SK-N-SH treated with all-trans-retinoic acid at 6 μM for 48 hours (cell line): ENCODE results near the gene SESN3.

Source experiments
- ATAC-seq: fragments of 200-7000 bp; cut with Tn5 transposase; 3 replicates; pipeline ENCODE4 v1.9.1; 2020; ENCODE audit warnings: mild to moderate bottlenecking, moderate library complexity
- ARNTL ChIP-seq: fragments of 450-650 bp; formaldehyde crosslinking; IDR thresholded peaks from 2 replicates; pipeline ENCODE4 v1.5.0; 2020; ENCODE audit warnings: low read depth, mild to moderate bottlenecking, moderate library complexity, borderline replicate concordance
- BACH2 ChIP-seq: fragments of 250-450 bp; sonication (Bioruptor Pico); IDR thresholded peaks from 2 replicates; pipeline ENCODE4 v1.9.0; 2021; ENCODE audit warnings: mild to moderate bottlenecking, borderline replicate concordance
- CSDC2 ChIP-seq: fragments of 250-450 bp; sonication (Bioruptor Pico); IDR thresholded peaks from 2 replicates; pipeline ENCODE4 v1.5.0; 2020; ENCODE audit warnings: mild to moderate bottlenecking, moderate library complexity
- ESRRG ChIP-seq: fragments of 250-450 bp; sonication (Bioruptor Pico); IDR thresholded peaks from 2 replicates; pipeline ENCODE4 v1.6.1; 2021; ENCODE audit warnings: mild to moderate bottlenecking
- GLIS3 ChIP-seq: fragments of 250-450 bp; sonication (Bioruptor Pico); IDR thresholded peaks from 2 replicates; pipeline ENCODE4 v1.5.0; 2020; ENCODE audit warnings: mild to moderate bottlenecking, moderate library complexity
- ISL1 ChIP-seq: fragments of 250-450 bp; sonication (Bioruptor Pico); IDR thresholded peaks from 2 replicates; pipeline ENCODE4 v2.1.2; 2022; ENCODE audit warnings: mild to moderate bottlenecking, moderate library complexity
- OSR1 ChIP-seq: fragments of 250-450 bp; sonication (Bioruptor Pico); IDR thresholded peaks from 2 replicates; pipeline ENCODE4 v1.8.0; 2022; ENCODE audit warnings: moderate library complexity, mild to moderate bottlenecking, inconsistent platforms
- PPARA ChIP-seq: fragments of 250-450 bp; sonication (Bioruptor Pico); IDR thresholded peaks from 2 replicates; pipeline ENCODE4 v1.5.0; 2020; ENCODE audit warnings: mild to moderate bottlenecking, borderline replicate concordance
- RARB ChIP-seq: fragments of 250-450 bp; sonication (Bioruptor Pico); IDR thresholded peaks from 2 replicates; pipeline ENCODE4 v1.8.0; 2021; ENCODE audit warnings: mild to moderate bottlenecking, moderate library complexity
- SNAI2 ChIP-seq: fragments of 250-450 bp; sonication (Bioruptor Pico); IDR thresholded peaks from 2 replicates; pipeline ENCODE4 v1.5.0; 2020; ENCODE audit warnings: mild to moderate bottlenecking, moderate library complexity
- TCF4 ChIP-seq: fragments of 250-450 bp; sonication (Bioruptor Pico); IDR thresholded peaks from 2 replicates; pipeline ENCODE4 v1.8.0; 2021; ENCODE audit warnings: mild to moderate bottlenecking, moderate library complexity, borderline replicate concordance
- TOX ChIP-seq: fragments of 250-450 bp; sonication (Bioruptor Pico); IDR thresholded peaks from 2 replicates; pipeline ENCODE4 v1.8.0; 2021; ENCODE audit warnings: mild to moderate bottlenecking, moderate library complexity, borderline replicate concordance
- ZC3H10 ChIP-seq: fragments of 250-450 bp; sonication (Bioruptor Pico); IDR thresholded peaks from 2 replicates; pipeline ENCODE4 v1.5.1; 2021; ENCODE audit warnings: mild to moderate bottlenecking, moderate library complexity
- ZFP3 ChIP-seq: fragments of 250-450 bp; sonication (Bioruptor Pico); IDR thresholded peaks from 2 replicates; pipeline ENCODE4 v1.5.0; 2020; ENCODE audit warnings: mild to moderate bottlenecking, moderate library complexity
- ZFP30 ChIP-seq: fragments of 450-650 bp; formaldehyde crosslinking; IDR thresholded peaks from 2 replicates; pipeline ENCODE4 v1.5.0; 2022; ENCODE audit warnings: mild to moderate bottlenecking, moderate library complexity
- ZNF565 ChIP-seq: fragments of 450-650 bp; formaldehyde crosslinking; conservative IDR thresholded peaks from 2 replicates; pipeline ENCODE4 v1.5.0; 2020; ENCODE audit warnings: low read depth, mild to moderate bottlenecking, moderate library complexity
- ZNF70 ChIP-seq: fragments of 450-650 bp; formaldehyde crosslinking; IDR thresholded peaks from 2 replicates; pipeline ENCODE4 v1.5.0; 2020; ENCODE audit warnings: mild to moderate bottlenecking, moderate library complexity
- ZNF8 ChIP-seq: fragments of 450-650 bp; formaldehyde crosslinking; IDR thresholded peaks from 2 replicates; pipeline ENCODE4 v1.5.0; 2020; ENCODE audit warnings: mild to moderate bottlenecking, moderate library complexity
- TF ChIP-seq, protein P1 (sequence below): fragments of 250-450 bp; sonication (Bioruptor Pico); IDR thresholded peaks from 2 replicates; pipeline ENCODE4 v1.5.0; 2020; ENCODE audit warnings: mild to moderate bottlenecking, moderate library complexity
- TF ChIP-seq, protein P2 (sequence below): fragments of 250-450 bp; sonication (Bioruptor Pico); IDR thresholded peaks from 2 replicates; pipeline ENCODE4 v1.5.1; 2021; ENCODE audit warnings: mild to moderate bottlenecking, moderate library complexity
- TF ChIP-seq, protein P3 (sequence below): fragments of 250-450 bp; sonication (Bioruptor Pico); IDR thresholded peaks from 2 replicates; pipeline ENCODE4 v1.8.0; 2021; ENCODE audit warnings: low read depth, mild to moderate bottlenecking, moderate library complexity, borderline replicate concordance
- TF ChIP-seq, protein P4 (sequence below): fragments of 250-450 bp; sonication (Bioruptor Pico); IDR thresholded peaks from 2 replicates; pipeline ENCODE4 v1.5.1; 2020; ENCODE audit warnings: low read depth, mild to moderate bottlenecking, moderate library complexity

Gene SESN3

DNA sequence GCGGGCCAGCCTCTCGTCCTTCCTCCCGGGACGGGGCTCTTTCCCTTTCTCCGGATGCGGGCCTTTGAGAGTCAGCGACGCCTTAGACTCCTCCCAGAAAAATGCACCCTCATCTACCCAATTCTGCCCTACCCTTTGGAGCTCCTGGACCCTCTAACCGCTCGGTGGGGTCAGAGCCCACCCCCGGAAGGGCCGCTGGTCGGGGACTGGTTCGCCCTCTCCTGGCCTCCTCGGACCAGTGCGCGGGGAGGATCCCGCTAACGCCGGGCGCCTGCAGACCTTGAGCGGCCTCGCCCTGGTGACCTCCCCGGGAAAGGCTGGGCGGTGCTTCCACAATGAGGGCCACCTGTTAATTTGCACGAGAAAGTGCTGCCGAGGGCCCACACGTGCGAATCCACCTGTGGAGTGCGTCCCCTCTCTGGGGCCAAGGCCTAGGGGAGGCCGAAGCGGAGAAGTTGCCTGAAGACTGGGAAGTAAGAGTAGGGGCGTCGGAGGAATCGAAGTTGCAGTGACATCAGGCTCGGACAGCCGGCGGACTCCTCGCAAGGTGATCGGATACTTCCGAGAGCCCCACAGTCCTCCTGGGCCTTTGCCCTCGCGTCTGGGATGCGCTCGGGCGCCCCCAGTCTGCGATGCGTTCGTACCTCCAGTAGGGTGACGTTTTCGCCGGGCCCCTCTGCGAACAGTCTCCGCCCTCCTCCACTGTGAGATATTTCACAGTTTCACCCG lies 79.9 kb downstream of the SESN3 start:
- ATAC-seq = peak; percentile 61
- no peak for TF ChIP-seq RARB (CRISPR knock-in tag)
- TF ChIP-seq ARNTL (CRISPR knock-in tag) = no peak
- no peak for TF ChIP-seq ZNF70 (CRISPR knock-in tag)
- TF ChIP-seq TOX (CRISPR knock-in tag) = no peak
- TF ChIP-seq SNAI2 (CRISPR knock-in tag) = no peak
- TF ChIP-seq ZFP3 = no peak
- TF ChIP-seq, protein P1, sequence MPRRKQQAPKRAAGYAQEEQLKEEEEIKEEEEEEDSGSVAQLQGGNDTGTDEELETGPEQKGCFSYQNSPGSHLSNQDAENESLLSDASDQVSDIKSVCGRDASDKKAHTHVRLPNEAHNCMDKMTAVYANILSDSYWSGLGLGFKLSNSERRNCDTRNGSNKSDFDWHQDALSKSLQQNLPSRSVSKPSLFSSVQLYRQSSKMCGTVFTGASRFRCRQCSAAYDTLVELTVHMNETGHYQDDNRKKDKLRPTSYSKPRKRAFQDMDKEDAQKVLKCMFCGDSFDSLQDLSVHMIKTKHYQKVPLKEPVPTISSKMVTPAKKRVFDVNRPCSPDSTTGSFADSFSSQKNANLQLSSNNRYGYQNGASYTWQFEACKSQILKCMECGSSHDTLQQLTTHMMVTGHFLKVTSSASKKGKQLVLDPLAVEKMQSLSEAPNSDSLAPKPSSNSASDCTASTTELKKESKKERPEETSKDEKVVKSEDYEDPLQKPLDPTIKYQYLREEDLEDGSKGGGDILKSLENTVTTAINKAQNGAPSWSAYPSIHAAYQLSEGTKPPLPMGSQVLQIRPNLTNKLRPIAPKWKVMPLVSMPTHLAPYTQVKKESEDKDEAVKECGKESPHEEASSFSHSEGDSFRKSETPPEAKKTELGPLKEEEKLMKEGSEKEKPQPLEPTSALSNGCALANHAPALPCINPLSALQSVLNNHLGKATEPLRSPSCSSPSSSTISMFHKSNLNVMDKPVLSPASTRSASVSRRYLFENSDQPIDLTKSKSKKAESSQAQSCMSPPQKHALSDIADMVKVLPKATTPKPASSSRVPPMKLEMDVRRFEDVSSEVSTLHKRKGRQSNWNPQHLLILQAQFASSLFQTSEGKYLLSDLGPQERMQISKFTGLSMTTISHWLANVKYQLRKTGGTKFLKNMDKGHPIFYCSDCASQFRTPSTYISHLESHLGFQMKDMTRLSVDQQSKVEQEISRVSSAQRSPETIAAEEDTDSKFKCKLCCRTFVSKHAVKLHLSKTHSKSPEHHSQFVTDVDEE (CRISPR knock-in tag) = no peak
- TF ChIP-seq, protein P2, sequence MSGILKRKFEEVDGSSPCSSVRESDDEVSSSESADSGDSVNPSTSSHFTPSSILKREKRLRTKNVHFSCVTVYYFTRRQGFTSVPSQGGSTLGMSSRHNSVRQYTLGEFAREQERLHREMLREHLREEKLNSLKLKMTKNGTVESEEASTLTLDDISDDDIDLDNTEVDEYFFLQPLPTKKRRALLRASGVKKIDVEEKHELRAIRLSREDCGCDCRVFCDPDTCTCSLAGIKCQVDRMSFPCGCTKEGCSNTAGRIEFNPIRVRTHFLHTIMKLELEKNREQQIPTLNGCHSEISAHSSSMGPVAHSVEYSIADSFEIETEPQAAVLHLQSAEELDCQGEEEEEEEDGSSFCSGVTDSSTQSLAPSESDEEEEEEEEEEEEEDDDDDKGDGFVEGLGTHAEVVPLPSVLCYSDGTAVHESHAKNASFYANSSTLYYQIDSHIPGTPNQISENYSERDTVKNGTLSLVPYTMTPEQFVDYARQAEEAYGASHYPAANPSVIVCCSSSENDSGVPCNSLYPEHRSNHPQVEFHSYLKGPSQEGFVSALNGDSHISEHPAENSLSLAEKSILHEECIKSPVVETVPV (CRISPR knock-in tag) = no peak
- no peak for TF ChIP-seq ZFP30 (CRISPR knock-in tag)
- no peak for TF ChIP-seq ZC3H10 (CRISPR knock-in tag)

DNA sequence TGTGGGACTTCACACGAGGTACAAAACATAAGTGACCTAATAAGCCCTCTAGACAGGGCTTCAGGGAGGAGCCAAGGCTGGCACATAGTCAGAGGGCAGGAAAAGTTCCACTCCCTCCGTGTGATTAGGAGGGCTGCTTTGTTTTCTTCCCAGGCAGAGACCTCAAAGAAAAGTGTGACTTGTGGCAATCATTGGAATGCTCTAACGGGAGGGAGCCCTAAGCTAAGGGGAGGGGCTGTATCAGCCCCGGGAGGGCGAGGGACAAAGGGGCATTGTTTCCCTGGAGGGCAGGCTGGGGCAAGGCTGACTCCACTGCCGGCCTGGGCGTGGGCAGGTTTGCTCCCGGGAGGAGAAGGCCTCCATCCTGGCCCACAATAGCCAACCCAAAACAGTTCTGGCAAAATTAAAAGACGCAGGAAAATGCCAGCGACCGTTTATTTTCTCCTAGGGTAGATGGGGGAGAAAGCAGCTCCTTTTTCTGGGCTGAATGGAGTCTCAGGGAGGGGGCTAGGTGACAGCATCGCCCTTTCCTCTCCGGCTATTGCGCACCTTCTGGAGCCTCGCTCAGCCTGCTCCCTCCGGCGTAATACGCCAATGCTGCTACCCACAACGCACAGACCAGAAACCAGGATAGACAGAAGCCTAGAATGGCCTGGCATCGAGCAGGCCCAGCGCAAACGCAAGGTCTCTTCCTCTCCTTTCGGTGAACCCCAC lies 81.2 kb downstream of the SESN3 start:
- no peak for ATAC-seq
- TF ChIP-seq ESRRG (CRISPR knock-in tag) = no peak
- TF ChIP-seq, all 23 proteins: peak for 0

DNA sequence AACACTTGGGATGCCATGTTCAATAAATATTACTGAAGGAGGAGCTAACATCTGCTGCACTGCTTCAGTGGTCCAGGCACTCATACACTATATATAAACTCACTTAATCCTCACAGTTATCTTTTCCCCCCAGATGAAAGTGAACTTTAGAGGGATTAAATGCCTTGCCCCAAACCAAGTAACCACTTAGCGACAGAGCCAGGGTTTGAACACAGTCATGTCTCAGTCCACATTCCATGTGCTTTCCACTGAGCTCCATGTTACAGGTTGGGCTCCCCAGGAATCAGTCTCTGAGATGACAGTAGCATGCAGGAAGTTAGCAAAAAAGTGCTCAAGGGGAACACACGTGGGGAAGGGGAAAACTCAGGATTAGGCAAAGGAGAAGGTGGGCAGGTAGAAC lies 82.1 kb downstream of the SESN3 start:
- no peak for ATAC-seq
- TF ChIP-seq BACH2 (CRISPR knock-in tag) = no peak
- TF ChIP-seq PPARA (CRISPR knock-in tag) = no peak
- no peak for TF ChIP-seq ZNF8 (CRISPR knock-in tag)
- TF ChIP-seq GLIS3 (CRISPR knock-in tag) = no peak
- TF ChIP-seq ZNF70 (CRISPR knock-in tag) = no peak
- no peak for TF ChIP-seq TCF4 (CRISPR knock-in tag)
- TF ChIP-seq RARB (CRISPR knock-in tag) = no peak

DNA sequence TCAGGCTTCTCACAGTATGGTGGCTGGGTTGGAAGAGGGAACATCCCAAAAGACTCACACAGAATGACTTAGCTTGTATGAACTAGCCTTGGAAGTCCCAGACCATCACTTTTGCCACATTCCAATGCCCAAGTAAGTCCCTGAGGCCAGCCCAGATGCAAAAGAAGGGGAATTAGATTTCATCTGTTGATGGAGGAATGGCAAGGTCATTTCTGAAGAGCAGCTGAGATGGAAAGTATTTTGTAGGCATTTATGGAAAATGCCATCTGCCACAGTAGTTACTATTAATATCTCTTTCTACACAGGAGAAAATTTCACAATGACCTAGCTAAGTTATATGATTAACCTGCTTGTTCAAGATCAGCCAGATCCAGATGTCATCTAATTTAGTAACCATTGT lies 82.6 kb downstream of the SESN3 start:
- TF ChIP-seq OSR1 (CRISPR knock-in tag) = no peak
- TF ChIP-seq CSDC2 = no peak
- no peak for TF ChIP-seq PPARA (CRISPR knock-in tag)
- TF ChIP-seq ZC3H10 (CRISPR knock-in tag) = no peak
- no peak for TF ChIP-seq ZNF70 (CRISPR knock-in tag)
- TF ChIP-seq ISL1 (CRISPR knock-in tag) = no peak
- TF ChIP-seq RARB (CRISPR knock-in tag) = no peak
- TF ChIP-seq ZFP30 (CRISPR knock-in tag) = no peak
- TF ChIP-seq TCF4 (CRISPR knock-in tag) = no peak
- TF ChIP-seq ZNF8 (CRISPR knock-in tag) = no peak
- no peak for TF ChIP-seq ZFP3
- TF ChIP-seq ARNTL (CRISPR knock-in tag) = no peak
- TF ChIP-seq, protein P3, sequence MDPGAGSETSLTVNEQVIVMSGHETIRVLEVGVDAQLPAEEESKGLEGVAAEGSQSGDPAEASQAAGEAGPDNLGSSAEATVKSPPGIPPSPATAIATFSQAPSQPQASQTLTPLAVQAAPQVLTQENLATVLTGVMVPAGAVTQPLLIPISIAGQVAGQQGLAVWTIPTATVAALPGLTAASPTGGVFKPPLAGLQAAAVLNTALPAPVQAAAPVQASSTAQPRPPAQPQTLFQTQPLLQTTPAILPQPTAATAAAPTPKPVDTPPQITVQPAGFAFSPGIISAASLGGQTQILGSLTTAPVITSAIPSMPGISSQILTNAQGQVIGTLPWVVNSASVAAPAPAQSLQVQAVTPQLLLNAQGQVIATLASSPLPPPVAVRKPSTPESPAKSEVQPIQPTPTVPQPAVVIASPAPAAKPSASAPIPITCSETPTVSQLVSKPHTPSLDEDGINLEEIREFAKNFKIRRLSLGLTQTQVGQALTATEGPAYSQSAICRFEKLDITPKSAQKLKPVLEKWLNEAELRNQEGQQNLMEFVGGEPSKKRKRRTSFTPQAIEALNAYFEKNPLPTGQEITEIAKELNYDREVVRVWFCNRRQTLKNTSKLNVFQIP (CRISPR knock-in tag) = no peak
- TF ChIP-seq, protein P2 (CRISPR knock-in tag) = no peak
- TF ChIP-seq ZNF565 = no peak
- no peak for TF ChIP-seq TOX (CRISPR knock-in tag)
- TF ChIP-seq, protein P4, sequence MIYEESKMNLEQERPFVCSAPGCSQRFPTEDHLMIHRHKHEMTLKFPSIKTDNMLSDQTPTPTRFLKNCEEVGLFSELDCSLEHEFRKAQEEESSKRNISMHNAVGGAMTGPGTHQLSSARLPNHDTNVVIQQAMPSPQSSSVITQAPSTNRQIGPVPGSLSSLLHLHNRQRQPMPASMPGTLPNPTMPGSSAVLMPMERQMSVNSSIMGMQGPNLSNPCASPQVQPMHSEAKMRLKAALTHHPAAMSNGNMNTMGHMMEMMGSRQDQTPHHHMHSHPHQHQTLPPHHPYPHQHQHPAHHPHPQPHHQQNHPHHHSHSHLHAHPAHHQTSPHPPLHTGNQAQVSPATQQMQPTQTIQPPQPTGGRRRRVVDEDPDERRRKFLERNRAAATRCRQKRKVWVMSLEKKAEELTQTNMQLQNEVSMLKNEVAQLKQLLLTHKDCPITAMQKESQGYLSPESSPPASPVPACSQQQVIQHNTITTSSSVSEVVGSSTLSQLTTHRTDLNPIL (CRISPR knock-in tag) = no peak
- TF ChIP-seq, protein P1 (CRISPR knock-in tag) = no peak
- no peak for TF ChIP-seq SNAI2 (CRISPR knock-in tag)
- no peak for TF ChIP-seq BACH2 (CRISPR knock-in tag)
- ATAC-seq = peak; percentile 8
